SH-SY5Y (cell line): ENCODE data around the gene EXPH5.

ENCODE experiments used
- GATA2 ChIP-seq: IDR thresholded peaks from 2 replicates; pipeline ENCODE4 v1.6.1; 2011; ENCODE audit warnings: mild to moderate bottlenecking, low read depth, low read length
- GATA3 ChIP-seq: IDR thresholded peaks from 2 replicates; pipeline ENCODE4 v1.6.1; 2011; ENCODE audit warnings: low read depth, mild to moderate bottlenecking, low read length, moderate library complexity

GRCh38 chr11:108500721-108501120 is 92.8 kb downstream of the EXPH5 start:
- TF ChIP-seq GATA2 (no peak), GATA3 (no peak)
